Measurements from ENCODE around the gene PIM1.

GRCh38 chr6:37145443-37145842, 24.5 kb upstream of the PIM1 start:
- TF ChIP-seq CTCF (IDR thresholded peaks at IDR 0.05) (no peak), EZH2phosphoT487 (IDR thresholded peaks at IDR 0.05) (no peak)
